ENCODE results near the gene EML4. TPM values are rescaled to one million over a fixed set of nuclear protein-coding genes. Genes with fewer than 3 reads are reported as not detected.
A peak's percentile ranks its signal among the peaks of the same experiment; 100 is the strongest.
"Not testable (repeated sequence)": the region's sequence is repeated elsewhere in the genome, so short reads cannot be mapped to it uniquely, and the experiment has no call there.

The EML4 gene
- total and polyA plus RNA-seq, 10 donors: 25.4 to 176 (median 88.2) TPM

DNA sequence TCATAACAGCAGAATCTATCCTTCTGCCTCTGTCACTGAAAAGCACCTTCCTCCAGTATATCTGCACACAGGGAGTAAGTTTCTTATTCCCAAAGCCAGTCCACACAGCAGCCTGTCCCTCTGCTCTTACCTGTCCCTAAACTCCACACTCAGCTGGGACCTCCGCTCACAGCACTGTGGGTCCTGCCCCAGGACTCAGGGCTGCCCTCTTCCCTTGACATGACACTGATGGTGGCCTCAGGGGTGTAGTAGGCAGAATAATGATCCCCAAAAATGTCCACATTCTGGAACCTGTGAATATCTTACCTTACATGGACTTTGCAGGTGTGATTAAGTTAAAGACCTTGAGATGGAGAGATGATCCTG, 39.7 kb upstream of the EML4 start:
- Histone ChIP-seq H3K27me3 (replicated peaks in 1 of 7) (no peaks in the 10 kb centered on the region), H3K36me3 (no peaks in the 10 kb centered on the region), H3K4me1 (peaks cover 64 to 100% (median 90%) of the 10 kb centered on the region in 6 donors), H3K4me3 (no peak overlapping the region), H3K9me3 (no peaks in the 10 kb centered on the region), H3K27ac (peak overlapping the region; percentile 24 to 87 (median 70))
- no peak for DNase-seq
- TF ChIP-seq, protein P1, sequence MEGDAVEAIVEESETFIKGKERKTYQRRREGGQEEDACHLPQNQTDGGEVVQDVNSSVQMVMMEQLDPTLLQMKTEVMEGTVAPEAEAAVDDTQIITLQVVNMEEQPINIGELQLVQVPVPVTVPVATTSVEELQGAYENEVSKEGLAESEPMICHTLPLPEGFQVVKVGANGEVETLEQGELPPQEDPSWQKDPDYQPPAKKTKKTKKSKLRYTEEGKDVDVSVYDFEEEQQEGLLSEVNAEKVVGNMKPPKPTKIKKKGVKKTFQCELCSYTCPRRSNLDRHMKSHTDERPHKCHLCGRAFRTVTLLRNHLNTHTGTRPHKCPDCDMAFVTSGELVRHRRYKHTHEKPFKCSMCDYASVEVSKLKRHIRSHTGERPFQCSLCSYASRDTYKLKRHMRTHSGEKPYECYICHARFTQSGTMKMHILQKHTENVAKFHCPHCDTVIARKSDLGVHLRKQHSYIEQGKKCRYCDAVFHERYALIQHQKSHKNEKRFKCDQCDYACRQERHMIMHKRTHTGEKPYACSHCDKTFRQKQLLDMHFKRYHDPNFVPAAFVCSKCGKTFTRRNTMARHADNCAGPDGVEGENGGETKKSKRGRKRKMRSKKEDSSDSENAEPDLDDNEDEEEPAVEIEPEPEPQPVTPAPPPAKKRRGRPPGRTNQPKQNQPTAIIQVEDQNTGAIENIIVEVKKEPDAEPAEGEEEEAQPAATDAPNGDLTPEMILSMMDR (IDR thresholded peaks at IDR 0.05 in 8 of 11, conservative IDR thresholded peaks at IDR 0.05 in 3 of 11): no peak
- TF ChIP-seq POLR2AphosphoS5 (IDR thresholded peaks at IDR 0.05): no peak
- TF ChIP-seq POLR2A (IDR thresholded peaks at IDR 0.05): no peak
- WGBS, 5 donors: 80 to 94% (median 90%) methylated on average over 1 of the region's 1 CpG
- intact Hi-C loops (cut with DNase I; ENCODE audit: low total_unique reads): no loop called here

DNA sequence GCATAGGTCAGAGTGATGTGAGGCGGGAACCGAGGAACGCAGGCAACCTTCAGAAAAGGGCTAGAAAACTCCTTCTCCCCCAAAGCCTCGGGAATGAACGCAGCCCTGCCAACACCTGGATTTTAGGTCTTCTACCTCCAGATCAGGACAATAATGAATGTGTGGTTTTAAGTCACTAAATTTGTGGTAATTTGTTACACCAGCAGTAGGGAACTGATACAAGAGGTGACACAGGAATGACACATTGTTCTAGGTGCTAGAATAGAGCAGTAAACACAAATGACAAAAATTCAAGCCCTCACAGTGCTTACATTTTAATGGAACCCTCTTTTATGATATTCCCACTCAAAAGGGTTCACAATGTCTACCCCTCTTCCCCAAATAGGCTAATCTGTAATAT, 39.2 kb upstream of the EML4 start:
- WGBS, 5 donors: 89 to 96% (median 92%) methylated on average over 5 of the region's 5 CpGs
- DNase-seq: no peak
- TF ChIP-seq POLR2AphosphoS5 (IDR thresholded peaks at IDR 0.05): no peak
- TF ChIP-seq, protein P1 (IDR thresholded peaks at IDR 0.05 in 8 of 11, conservative IDR thresholded peaks at IDR 0.05 in 3 of 11): no peak
- no peak for TF ChIP-seq POLR2A (IDR thresholded peaks at IDR 0.05)
- H3K9me3 ChIP-seq: no peaks in the 10 kb centered on the region
- intact Hi-C loops (cut with DNase I; ENCODE audit: low total_unique reads): no loop called here
- no peaks in the 10 kb centered on the region for H3K36me3 ChIP-seq
- H3K27me3 ChIP-seq (replicated peaks in 1 of 7): no peaks in the 10 kb centered on the region
- peak overlapping the region in 5 of 8 donors; percentile 31 to 87 (median 75) for H3K27ac ChIP-seq
- peaks cover 60 to 100% (median 89%) of the 10 kb centered on the region in 6 donors for H3K4me1 ChIP-seq
- H3K4me3 ChIP-seq: no peak overlapping the region

DNA sequence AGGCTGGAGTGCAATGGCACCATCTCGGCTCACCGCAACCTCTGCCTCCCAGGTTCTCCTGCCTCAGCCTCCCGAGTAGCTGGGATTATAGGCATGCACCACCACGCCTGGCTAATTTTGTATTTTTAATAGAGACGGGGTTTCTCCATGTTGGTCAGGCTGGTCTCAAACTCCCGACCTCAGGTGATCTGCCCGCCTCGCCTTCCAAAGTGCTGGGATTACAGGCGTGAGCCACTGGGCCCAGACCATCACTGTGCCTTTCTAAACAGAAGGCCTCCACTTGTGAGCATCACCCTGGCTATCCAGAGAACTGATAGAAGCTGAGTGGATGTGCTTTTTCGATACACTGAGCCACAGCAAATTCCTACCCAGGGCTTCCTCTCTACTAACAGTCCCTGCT, 38.3 kb upstream of the EML4 start:
- Histone ChIP-seq H3K27ac (peak overlapping the region in 4 of 8 donors; percentile 76 to 88 (median 84)), H3K4me1 (peaks cover 61 to 100% (median 89%) of the 10 kb centered on the region in 6 donors)
- H3K9me3 ChIP-seq; intact Hi-C loops (cut with DNase I; ENCODE audit: low total_unique reads); H3K4me3 ChIP-seq; H3K27me3 ChIP-seq (replicated peaks in 1 of 7); H3K36me3 ChIP-seq; DNase-seq: not testable (repeated sequence)
- WGBS, 5 donors: 95 to 100% (median 97%) methylated on average over 10 of the region's 10 CpGs

DNA sequence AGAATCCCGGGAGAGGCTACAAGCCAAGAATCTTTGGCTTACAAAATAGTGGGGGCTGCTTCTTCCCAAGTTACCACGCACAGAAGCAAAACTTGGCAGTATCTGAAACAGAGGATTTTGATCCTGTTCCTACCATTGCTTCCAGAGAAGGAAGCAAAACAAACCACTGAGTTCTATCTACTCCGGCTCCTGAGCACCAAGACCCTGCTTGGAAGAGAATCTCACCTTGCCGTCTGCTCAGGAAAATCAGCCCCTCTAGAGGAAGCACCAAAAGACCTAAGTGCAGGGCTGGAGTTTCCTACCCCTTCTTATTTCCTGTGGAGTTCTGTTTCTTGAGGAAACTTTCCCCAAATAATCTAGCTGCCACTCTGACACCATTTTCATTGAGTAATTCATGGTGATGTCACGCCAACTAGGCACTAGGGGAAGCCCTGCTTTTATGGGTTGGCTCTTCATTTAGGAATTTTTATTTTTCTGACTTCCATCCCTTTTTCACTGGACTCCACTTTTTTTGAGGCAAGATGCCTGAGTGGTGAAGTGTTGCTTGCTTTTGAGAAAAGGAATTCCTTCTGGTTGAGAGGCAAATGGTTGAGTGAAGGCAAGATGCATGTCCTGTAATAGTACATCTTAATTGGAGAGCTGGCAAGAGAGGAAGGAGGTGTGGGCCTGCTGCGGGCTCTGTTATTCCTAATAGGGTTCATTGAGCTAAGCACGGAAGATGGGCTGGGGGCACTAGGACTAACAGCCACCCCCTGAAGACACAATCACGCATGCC, 36.8 kb upstream of the EML4 start:
- H3K27me3 ChIP-seq (replicated peaks in 1 of 7): no peaks in the 10 kb centered on the region
- intact Hi-C loops (cut with DNase I; ENCODE audit: low total_unique reads): no loop called here
- H3K27ac ChIP-seq: peak overlapping the region; percentile 74 to 88 (median 80)
- H3K4me1 ChIP-seq: peaks cover 66 to 100% (median 90%) of the 10 kb centered on the region in 6 donors
- H3K4me3 ChIP-seq: peak overlapping the region in 2 of 8 donors; percentile 12 to 35
- WGBS, 5 donors: 49 to 63% (median 54%) methylated on average over 8 of the region's 8 CpGs
- no peaks in the 10 kb centered on the region for H3K9me3 ChIP-seq
- TF ChIP-seq POLR2A (IDR thresholded peaks at IDR 0.05) (no peak), POLR2AphosphoS5 (IDR thresholded peaks at IDR 0.05) (no peak)
- TF ChIP-seq, protein P1 (IDR thresholded peaks at IDR 0.05 in 8 of 11, conservative IDR thresholded peaks at IDR 0.05 in 3 of 11): no peak
- H3K36me3 ChIP-seq: no peaks in the 10 kb centered on the region
- no peak for DNase-seq

Data from spleen (tissue), 11 donors.